HG03575 (cell line): Measurements from ENCODE around the gene WDR54.
"Not testable (repeated sequence)": the region's sequence is repeated elsewhere in the genome, so short reads cannot be mapped to it uniquely, and the experiment has no call there.

Source experiments
- ATAC-seq: cut with Tn5 transposase; IDR thresholded peaks from one replicate; pipeline ENCODE4 v1.9.1; 2021; ENCODE audit not compliant: unreplicated experiment, insufficient number of reproducible peaks, low FRiP score; ENCODE audit errors: extremely low read depth

The WDR54 gene

DNA sequence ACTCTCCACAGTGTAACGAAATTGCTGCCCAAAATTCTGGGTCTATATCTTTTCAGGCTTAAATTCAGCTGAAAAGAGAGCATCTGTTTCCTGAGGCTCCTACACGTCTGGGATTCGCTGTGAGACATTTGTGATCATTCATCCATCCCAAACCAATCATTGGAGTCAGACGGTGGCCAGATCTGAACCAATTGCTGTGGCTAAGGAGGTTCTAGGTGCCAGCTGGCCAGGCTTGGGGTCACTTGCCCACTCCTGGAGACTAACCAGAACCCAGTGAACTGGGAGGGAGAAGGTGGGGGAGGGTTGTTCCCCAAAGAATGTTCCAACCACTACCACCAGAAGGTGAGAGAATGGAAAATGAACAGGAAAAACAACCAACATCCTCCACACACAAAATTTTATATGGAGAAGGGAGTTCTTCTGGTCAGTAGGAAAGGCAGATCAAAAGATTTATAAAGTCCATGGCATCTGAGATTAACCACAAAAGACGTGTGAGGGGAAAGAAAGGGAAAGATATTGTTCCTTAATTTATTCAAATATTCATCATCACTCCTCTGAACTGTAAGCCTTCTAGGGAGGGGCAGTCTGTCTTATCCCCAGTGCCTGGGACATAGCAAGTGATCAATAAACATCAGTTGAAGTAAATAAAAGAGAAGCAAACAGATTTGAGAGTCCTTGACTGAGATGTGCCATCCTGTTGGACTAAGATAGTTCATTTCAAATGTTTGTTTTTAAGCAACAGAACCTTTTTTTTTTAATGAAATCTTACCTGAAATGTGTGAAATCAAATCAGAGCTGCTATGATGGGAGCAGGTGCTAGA is 23.2 kb downstream of the WDR54 start:
- ATAC-seq, result no peak

DNA sequence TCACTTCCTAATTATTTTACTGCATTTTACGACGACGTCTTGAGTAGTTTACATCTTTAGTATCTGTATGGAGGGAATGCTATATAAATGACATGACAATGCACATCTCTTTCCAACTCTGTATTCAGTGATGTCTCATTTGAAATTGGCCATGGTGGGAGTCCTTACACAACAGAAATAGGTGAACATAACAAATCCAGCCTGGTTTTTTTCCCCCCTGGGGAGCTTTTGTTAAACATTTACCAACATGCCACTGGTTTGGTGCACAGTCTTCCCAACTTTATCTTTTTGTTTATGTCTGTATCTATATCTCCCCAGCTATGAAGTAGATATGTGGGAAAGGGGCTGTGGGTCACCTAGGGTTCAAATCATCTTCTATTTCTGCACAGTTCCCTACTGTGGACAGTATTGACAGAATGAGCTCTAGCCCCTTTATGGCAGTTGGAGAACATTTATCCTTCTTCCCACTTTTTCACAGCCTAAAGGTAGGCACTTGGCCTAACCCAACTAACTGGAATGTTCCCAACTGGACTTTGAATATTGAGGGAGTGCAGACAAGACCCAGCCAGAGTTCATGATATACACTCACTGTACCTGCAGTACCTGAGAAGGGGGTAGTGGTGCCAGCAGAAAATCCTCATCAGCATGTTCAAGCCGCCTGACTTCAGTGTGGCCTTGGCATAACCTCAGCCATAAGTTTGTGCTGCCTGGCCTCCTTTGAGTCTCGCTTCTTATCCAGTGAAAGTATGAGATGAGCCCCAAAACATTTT is 25.9 kb downstream of the WDR54 start:
- no peak for ATAC-seq

DNA sequence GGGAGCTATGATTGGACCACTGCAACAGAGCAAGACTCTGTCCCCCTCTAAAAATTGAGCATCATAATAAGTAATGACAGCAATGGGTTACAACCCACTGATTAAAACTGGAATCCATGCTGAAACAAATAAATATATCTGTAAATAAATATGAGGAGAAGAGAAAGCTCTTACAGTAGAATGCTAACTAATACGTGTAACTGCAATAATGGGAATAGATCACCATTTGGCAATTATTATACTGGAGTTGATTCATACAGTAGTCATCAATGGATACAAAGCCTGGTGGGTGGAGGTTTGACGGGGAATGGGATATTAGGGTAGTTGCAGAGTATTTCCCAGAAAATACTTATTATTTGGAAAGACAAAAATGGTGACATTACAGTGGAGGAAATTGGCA is 27.2 kb downstream of the WDR54 start:
- ATAC-seq, result no peak

DNA sequence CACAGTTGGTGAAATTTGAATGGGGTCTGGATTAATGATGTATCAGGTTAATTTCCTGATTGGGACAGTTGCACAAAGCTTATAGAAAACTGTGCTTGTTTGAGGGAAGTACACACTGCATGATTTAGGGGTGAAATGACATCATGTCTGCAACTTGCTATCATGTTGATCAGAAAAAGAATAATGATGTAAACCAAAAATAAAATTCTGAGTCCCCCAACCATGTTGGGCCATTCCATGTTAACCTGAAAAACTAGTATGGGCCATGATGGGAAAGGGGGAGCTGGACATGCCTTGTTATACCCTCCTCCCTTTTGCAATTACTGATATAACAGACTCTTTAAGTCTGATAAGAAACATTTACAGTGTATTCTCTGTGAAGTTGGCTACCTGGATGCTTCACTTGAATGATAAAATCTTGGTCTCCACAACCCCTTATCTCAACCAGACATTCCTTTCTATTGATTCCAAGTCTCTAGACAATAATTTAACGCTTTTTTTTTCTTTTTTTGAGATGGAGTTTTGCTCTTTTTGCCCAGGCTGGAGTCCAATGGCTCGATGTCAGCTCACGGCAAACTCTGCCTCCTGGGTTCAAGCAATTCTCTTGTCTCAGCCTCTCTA is 29.1 kb downstream of the WDR54 start:
- no peak for ATAC-seq

DNA sequence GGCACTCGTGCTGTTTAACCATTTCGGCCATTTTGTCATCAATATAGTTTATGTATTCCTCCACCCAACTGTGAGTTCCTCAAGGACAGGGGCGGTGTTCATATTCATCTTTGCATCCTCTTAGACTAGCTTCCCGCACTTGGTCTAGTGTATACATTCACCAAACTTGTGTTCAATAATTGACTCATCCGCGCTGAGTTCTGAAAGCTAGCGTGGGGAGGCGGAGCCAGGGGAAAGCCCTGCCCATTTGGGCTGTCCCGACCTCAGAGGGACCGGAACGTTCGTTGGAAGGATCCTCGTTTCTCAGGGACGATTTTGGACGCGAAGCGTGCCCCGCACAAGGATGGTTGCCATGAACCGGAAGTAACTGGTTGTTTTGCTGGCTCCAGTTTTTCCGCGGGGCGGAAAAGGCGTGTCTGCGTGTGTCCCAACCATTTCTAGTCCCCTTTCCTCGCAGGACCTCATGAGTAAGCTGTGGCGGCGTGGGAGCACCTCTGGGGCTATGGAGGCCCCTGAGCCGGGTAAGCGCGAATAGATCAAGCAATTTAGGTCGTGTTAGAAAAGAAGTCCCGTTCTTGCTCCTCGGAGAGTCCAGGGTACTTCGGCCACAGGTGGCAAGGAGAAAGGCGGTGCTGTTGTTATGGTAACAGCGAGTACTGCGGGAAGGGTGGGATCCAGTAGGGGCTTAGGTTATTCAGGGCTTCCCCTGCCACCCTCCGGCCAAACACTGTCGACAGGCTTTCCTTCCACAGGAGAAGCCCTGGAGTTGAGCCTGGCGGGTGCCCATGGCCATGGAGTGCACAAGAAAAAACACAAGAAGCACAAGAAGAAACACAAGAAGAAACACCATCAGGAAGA is 33.4 kb downstream of the WDR54 start, which contains the start of gene INO80B:
INO80B (plus strand) TSS at position 434 of the 858 bp plus-strand sequence; CDS start at position 464, 30 bp downstream.
- ATAC-seq, result peak; percentile 38

DNA sequence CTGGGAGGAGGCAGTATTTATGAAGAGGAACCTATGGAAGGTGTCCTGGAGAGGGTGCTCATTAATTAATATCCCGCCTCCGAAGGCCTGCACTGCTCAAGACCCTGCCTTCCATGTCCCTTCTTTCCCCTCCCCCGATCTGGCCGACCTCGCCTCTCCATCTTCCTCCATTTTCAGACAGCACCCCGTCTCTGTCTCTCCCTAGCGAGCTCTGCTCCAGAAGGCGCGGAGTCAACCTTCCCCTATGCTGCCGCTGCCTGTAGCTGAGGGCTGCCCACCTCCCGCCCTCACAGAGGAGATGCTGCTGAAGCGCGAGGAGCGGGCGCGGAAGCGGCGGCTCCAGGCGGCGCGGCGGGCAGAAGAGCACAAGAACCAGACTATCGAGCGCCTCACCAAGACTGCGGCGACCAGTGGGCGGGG is 35.6 kb downstream of the WDR54 start:
- ATAC-seq, result no peak

DNA sequence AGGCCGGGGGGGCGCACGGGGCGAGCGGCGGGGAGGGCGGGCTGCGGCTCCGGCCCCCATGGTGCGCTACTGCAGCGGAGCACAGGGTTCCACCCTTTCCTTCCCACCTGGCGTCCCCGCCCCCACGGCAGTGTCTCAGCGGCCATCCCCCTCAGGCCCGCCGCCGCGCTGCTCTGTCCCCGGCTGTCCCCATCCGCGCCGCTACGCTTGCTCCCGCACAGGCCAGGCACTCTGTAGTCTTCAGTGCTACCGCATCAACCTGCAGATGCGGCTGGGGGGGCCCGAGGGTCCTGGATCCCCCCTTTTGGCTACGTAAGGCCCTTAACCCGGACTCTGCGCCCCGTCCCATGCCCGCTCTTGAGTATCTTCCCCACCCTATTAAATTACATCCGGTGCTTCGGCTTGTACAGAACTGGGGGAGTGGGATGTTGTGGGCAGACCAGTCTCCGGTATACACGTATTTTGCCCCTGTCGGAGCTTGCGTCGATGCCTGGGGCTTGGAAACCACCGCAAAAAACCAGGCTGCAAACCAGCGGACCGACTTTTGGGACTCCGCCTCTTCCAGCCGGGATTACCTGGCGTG is 36.1 kb downstream of the WDR54 start:
- ATAC-seq, result peak; percentile 1

DNA sequence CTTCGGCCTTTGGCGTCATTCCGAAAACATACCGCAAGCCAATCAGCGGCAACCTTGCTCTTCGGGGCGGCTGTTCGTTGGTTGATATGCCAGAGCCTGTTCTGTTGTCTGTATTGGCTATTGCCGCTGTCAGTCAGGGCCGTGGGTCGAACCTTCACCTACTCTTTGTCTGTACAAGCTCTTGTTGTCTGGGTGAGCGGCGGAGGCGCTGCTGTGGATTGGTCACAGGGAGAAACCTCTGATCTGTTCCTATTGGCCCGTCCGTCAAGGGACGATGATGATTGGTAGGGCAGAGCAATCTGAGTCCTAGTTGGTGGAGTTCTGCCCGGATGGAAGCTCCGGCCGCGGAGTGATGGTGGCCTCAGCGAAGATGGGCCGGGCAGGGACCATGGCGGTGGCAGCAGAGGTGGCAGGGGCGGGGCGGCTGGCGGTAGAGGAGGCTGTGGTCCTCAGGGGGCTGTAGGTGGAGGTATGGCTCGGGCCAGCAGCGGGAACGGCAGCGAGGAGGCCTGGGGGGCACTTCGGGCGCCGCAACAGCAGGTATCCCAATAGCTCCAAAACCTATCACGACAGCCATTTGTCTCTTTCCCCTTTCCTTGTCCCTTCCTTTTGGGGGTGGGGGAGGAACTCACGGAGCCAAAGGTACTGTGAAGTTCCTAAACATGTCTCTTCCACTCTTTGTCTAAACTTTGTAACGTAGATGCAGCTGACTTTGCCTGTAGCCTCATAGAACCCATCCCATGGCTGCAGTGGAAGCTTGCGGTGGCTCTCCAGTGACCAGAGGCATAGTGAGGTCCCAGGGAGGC is 36.8 kb downstream of the WDR54 start, which contains the start of gene WBP1:
WBP1 (plus strand) TSS at position 307 of the 806 bp plus-strand sequence; CDS start at position 472, 165 bp downstream.
- peak; percentile 71 for ATAC-seq

DNA sequence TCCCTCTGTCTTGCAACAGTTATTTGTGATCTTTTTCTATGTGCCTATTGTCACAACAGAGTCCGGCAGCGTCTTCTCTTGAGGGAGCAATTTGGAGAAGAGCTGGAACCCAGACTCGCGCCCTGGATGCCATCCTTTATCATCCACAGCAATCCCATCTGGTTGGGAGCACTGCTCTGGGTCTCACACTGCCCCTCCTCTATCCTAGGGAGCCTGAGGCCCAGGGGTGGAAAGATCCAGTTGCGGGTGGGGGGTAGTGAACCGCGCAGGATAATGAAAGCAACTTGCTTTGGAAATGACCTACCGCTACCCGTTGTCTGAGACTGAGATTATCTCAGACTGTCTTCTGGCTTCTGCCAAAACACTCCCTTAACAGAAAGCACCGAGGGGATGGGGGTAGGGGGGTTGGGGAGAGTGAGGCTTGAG is 37.4 kb downstream of the WDR54 start:
- ATAC-seq, result no peak

DNA sequence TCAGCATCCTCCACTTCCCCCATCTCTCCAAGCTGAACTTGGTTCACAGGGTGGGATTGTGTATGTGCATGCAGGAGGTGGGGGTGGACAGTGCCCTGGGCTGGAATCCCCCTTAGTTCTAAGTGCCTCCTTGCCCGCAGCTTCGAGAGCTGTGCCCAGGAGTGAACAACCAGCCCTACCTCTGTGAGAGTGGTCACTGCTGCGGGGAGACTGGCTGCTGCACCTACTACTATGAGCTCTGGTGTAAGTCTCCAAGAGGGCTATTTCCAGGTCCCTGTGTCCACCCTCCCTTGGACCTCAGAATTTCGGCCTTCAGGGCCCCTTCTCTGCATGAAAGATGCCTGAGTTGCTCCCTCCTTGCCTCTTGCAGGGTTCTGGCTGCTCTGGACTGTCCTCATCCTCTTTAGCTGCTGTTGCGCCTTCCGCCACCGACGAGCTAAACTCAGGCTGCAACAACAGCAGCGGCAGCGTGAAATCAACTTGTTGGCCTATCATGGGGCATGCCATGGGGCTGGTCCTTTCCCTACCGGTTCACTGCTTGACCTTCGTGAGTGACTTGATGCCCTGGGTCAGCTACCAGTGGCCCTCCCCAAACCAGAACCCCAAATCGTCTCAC is 38.1 kb downstream of the WDR54 start:
- ATAC-seq, result not testable (repeated sequence)

DNA sequence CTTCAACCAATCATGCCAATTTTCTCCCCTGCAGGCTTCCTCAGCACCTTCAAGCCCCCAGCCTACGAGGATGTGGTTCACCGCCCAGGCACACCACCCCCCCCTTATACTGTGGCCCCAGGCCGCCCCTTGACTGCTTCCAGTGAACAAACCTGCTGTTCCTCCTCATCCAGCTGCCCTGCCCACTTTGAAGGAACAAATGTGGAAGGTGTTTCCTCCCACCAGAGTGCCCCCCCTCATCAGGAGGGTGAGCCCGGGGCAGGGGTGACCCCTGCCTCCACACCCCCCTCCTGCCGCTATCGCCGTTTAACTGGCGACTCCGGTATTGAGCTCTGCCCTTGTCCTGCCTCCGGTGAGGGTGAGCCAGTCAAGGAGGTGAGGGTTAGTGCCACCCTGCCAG is 38.7 kb downstream of the WDR54 start:
- ATAC-seq, result not testable (repeated sequence)

DNA sequence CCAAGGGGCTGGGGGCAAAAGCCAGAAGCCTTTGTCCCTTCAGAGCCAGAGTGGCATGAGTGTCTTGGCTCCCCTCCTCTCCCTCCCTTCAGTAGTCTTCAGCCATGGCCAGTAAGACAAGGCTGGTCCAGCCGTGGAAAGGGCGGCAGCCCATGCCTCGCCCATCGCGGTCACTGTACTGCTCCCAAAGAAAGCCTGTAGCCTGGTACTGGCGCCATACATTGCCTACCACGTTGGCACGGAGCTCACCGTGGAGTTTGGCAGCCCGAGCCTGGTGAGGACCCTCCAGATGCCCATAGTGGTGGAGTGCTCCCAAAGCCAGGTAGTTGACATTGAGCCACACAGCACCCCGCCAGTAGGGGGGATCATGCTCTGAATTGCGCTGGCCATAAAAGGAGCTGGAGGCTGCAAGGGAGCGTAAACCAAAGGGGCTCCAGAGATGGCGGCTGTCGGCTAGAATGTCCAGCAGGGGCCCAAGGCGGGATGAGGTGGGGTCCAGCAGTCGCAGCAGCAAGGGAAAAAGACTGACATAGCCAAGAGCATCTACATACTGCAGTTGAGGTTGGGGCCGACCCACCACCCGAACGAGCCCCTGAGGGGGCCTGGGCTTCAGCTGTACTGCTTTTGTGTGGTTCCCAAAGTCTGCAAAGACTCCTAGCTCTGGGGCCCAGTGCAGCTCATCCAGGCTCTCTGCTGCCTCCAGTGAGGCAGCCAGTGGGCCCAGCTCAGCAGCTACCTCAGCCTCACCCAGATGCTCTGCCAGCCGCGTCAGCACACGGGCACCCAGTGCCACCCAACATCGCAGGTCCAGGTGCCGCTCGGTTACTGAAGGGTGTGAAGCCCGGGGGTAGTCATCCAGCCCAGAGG is 39.9 kb downstream of the WDR54 start:
- ATAC-seq, result no peak

DNA sequence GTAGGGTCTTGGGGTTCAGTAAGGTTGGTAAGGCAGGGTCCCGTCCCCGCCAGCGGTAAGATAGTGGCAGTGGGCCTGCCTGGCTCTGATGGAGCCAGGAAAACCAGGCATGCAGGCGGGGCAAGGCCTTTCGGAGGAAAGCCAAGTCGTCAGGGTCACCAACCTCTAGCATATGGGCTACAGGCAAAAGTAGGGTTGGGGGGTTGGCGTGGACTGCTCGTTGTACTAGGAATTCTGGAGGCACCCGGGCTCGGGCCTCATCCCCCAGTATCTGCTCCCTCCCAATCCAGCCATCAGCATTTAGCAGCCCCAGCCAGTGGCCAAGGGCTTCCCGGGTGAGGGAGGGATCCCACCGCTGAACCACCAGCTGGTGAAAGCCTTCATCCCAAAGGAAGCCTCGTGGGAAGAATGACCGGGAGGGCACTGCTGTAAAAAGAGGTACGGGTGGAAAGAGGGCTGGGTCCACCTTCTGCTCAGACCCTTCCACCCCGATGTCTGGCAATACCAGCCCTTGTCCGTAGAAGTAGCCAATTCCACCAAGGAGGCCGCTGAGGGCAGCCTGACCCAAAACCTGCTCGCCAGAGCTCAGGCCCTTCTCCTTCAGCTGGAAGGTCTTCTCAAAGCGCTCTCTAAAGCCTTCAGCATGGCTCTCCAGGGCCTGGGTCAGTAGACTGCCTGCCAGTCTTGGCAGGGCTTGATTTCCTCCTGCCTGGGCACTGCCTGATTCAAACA is 40.7 kb downstream of the WDR54 start:
- no peak for ATAC-seq

DNA sequence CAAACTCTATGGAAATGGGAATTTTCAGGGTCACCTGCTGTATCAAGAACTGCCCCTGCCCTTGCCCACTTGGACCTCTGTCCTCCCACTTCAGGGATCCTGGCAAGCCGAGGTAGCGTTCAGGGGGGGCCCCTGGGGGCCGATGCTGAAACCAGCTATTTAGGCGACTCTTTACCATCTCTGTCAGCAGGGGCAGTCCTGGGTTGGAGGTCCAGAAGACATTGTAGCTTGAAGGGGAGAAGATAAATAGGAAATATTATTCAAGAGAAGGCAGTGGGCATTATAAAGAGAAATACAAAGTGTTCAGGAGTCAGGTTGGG is 41.2 kb downstream of the WDR54 start:
- no peak for ATAC-seq

DNA sequence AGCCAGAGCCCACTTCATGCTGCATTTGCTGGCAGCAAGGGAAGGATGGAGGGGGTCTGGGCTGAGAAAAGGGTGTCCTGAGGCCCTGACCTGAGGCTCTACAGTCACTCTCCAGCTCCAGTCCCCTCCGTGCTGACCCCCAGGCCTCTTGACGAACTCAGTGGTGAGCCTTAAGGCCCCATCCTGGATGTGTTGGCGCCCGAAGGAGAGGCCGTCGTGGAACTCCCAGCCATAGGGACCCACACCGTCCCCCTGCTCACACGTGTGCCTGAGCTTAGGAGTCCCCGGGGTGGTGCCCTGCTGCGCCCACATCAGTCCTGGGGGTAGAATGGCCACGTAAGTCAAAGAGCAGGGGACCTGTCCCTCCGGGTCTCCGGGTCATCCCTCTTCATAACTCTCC is 42.9 kb downstream of the WDR54 start:
- ATAC-seq, result no peak

DNA sequence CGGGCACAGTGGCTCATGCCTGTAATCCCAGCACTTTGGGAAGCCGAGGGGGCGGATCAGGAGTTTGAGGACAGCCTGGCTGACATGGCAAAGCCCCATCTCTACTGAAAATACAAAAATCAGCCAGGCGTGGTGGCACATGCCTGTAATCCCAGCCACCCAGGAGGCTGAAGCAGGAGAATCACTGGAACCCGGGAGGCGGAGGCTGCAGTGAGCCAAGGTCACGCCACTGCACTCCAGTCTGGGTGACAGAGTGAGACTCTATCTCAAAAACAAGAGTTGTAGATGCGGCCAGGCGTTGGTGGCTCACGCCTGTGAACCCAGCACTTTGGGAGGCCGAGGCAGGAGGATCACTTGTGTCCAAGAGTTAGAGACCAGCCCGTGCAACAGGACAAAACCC is 49.2 kb downstream of the WDR54 start:
- ATAC-seq, result not testable (repeated sequence)
